Effector memory CD4-positive, alpha-beta T cell (primary cell): ENCODE results near the gene USP48.

ENCODE experiments used
- DNase-seq, 3 donors: peaks; one replicate each; pipeline ENCODE4 v3.0.0-alpha.2; 2020
- H3K27ac ChIP-seq: 2 replicates; pipeline ENCODE4 v1.7.0; 2013; ENCODE audit warnings: mild to moderate bottlenecking, low read length, moderate library complexity; ENCODE audit not compliant: insufficient read depth, poor library complexity, severe bottlenecking
- H3K27me3 ChIP-seq: replicated peaks from 2 replicates; pipeline ENCODE4 v1.7.0; 2013; ENCODE audit warnings: mild to moderate bottlenecking, low read length; ENCODE audit not compliant: insufficient read depth, control insufficient read depth, poor library complexity, severe bottlenecking
- H3K36me3 ChIP-seq: 2 replicates; pipeline ENCODE4 v1.7.0; 2013; ENCODE audit warnings: mild to moderate bottlenecking, low read length, moderate library complexity; ENCODE audit not compliant: control insufficient read depth, insufficient read depth
- H3K4me1 ChIP-seq: 2 replicates; pipeline ENCODE4 v1.7.0; 2013; ENCODE audit warnings: low read length, mild to moderate bottlenecking; ENCODE audit not compliant: control insufficient read depth, insufficient read depth, poor library complexity, severe bottlenecking
- H3K4me3 ChIP-seq: 2 replicates; pipeline ENCODE4 v1.7.0; 2013; ENCODE audit warnings: low read length, low read depth, mild to moderate bottlenecking; ENCODE audit not compliant: insufficient read depth, poor library complexity, severe bottlenecking
- H3K9me3 ChIP-seq: 2 replicates; pipeline ENCODE4 v1.7.0; 2013; ENCODE audit warnings: mild to moderate bottlenecking, low read length, moderate library complexity; ENCODE audit not compliant: control insufficient read depth

USP48 gene

GRCh38 chr1:21671915-21672314 lies 111.0 kb downstream of the USP48 start:
- DNase-seq = no peak
- Histone ChIP-seq H3K36me3 (no peaks in the 10 kb centered on the region), H3K27ac (no peak overlapping the region), H3K9me3 (no peaks in the 10 kb centered on the region), H3K4me3 (no peak overlapping the region), H3K27me3 (peaks cover 18% of the 10 kb centered on the region), H3K4me1 (peaks cover 17% of the 10 kb centered on the region)

DNA sequence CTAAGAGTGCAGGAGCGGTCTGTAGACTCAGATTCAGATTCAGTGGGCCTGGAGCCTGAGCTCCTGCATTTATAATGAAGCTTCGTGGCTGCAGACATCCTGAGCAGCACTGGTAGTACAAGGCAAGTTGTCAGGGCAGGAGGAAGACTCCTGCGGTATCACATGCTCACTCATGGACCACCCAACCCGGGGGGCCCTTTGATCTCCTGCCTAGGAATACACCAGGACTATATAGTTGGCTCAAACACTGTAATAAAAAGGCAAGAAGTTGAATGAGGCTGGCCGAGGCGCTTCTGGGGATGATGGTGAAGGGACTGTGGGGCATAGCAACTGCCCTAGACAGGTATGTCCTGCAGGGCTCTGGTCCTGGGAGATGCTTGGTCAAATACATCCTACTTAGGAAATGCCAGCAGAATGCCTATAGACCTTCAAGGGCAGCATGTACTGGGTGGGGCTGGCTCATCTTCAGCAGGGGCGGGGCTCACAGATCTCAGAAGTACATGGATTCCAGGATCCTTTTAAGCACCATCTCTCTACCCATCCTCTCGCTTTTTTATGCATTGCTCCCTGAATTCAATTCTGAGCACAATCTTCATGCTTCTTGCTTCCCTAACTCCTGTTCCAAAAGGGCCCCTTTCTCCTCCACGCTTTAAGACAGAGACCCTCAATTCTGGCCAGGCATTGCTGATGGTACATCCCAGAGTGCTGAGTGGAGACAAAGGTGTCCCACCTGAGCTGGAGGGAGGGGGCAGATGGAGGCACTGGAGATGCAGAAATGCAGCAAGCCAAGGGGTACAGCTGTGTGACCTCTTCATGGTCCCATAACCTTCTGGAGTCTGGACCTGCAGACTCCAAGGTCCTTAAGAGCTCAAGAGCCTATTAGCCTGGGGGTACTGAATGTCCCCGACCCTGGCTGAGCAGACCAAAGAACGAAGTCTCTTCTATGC lies 111.7 kb downstream of the USP48 start:
- Histone ChIP-seq H3K27ac (no peak overlapping the region), H3K27me3 (peaks cover 18% of the 10 kb centered on the region), H3K36me3 (no peaks in the 10 kb centered on the region), H3K9me3 (no peaks in the 10 kb centered on the region), H3K4me1 (peaks cover 17% of the 10 kb centered on the region), H3K4me3 (no peak overlapping the region)
- no peak for DNase-seq

- Histone ChIP-seq H3K4me3 (peak overlapping the region; percentile 50), H3K27me3 (peaks cover 18% of the 10 kb centered on the region), H3K27ac (no peak overlapping the region), H3K9me3 (no peaks in the 10 kb centered on the region), H3K4me1 (peaks cover 17% of the 10 kb centered on the region), H3K36me3 (no peaks in the 10 kb centered on the region)
- DNase-seq = no peak
Observed at GRCh38 chr1:21670059-21670881, 112.7 kb downstream of the USP48 start.

DNA sequence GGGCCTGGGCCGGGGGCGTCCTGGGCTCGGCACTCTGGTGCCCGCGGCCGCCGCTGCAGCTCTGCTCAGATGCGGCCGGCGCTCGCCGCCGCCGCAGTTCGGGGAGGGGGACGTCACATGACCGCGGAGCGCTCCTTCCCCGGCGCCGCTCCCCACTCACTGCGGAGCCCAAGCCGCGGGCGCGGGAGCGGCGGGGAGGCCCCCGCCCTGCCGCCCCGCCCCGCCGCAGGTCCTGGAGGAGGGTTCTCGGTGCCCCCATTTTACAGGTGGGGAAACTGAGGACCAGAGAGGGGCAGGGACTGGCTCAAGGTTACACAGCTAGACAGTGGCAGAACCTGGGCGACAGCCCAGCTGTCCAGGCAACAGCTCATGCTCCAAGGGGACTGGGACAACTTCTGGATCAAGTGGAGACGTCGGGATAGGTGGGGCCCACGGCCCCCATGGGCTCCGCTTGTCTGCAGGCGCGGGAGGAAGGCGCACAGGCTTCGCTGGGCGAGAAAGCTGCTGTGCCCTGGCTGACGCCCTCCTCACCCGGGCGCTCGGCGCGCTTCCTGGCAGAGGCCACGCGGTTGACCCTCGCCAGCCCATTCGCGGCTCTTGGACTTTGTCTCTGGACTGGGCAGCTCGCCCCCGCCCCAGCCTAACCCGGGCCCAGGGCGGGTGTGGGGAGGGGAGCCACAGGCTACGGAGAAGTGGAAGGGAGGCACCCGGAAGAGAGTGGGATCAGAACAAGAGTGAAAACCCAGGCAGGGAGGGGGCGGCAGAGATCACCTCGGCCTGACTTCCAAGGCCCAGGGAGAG lies 113.5 kb downstream of the USP48 start, which contains the start of gene RAP1GAP:
RAP1GAP (minus strand) TSS at position 100 of the 801 bp plus-strand sequence. CDS start 49,325 bp downstream, outside the sequence.
- Histone ChIP-seq H3K4me1 (peaks cover 17% of the 10 kb centered on the region), H3K36me3 (no peaks in the 10 kb centered on the region), H3K4me3 (peak within 1 kb of the TSS; percentile 50), H3K27me3 (peaks cover 18% of the 10 kb centered on the region), H3K9me3 (no peaks in the 10 kb centered on the region), H3K27ac (no peak within 1 kb of the TSS)
- DNase-seq = peak in 1 of 3 donors; percentile 17

DNA sequence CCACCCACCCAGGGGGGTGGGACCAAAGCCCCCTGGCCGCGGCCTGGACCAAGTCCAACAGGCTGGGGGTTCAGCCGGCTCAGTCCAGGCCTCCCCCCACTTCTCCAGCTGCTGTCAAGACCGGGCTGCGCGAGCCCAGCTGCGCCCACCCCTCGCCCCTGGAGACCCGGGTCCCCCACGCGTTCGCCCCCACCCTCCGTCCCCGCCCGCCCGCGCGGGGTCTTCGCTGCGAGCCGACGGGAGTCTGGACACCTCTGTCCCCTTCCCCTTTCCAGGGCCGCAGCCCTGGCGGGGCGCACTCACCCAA lies 114.0 kb downstream of the USP48 start:
- no peak for DNase-seq
- Histone ChIP-seq H3K36me3 (no peaks in the 10 kb centered on the region), H3K4me1 (peaks cover 17% of the 10 kb centered on the region), H3K9me3 (no peaks in the 10 kb centered on the region), H3K4me3 (peak overlapping the region; percentile 50), H3K27ac (no peak overlapping the region), H3K27me3 (peaks cover 18% of the 10 kb centered on the region)

GRCh38 chr1:21668232-21668950 lies 114.6 kb downstream of the USP48 start:
- peaks cover 18% of the 10 kb centered on the region for H3K27me3 ChIP-seq
- no peak for DNase-seq
- H3K9me3 ChIP-seq = no peaks in the 10 kb centered on the region
- H3K4me1 ChIP-seq = peaks cover 17% of the 10 kb centered on the region
- H3K4me3 ChIP-seq = peak overlapping the region; percentile 50
- no peaks in the 10 kb centered on the region for H3K36me3 ChIP-seq
- H3K27ac ChIP-seq = no peak overlapping the region

GRCh38 chr1:21667348-21668231 lies 115.4 kb downstream of the USP48 start:
- peaks cover 17% of the 10 kb centered on the region for H3K4me1 ChIP-seq
- H3K36me3 ChIP-seq = no peaks in the 10 kb centered on the region
- H3K27me3 ChIP-seq = peaks cover 18% of the 10 kb centered on the region
- no peak overlapping the region for H3K27ac ChIP-seq
- no peaks in the 10 kb centered on the region for H3K9me3 ChIP-seq
- H3K4me3 ChIP-seq = no peak overlapping the region
- no peak for DNase-seq

DNA sequence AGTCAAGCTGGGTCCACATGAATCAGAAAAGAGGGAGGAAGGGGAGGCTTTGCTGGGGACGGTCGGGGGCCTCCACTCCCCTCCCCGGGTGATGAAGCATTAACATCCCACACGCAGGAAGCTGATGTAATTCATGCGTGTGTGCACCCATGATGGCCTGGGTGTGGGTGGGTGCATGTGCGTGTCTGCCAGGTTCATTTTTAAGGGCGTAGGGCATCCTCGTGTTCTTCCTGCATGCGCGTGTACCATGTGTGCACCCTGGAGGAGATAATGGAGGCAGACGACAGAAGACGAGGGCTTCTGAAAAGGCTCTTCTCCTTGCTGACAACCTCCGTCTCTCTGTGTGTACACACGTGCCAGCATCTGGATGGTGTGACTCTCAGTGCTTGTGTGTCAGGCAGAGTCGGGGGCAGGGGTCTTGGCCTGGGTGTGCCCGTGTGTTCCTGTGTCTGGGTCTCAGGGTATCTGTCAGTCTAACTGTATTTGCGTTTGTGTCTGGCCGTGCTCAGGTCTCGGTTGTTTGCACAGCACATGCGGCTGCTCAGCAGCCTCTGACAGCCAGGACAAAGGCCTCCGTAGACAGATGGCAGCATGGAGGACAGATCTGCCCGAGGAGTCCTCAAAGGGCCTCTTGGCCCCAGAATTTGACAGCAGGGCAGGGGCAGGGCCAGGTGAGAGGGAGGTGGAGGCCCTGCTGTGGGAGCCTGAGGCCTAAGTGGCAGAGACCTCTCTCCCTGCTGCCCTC lies 116.2 kb downstream of the USP48 start:
- H3K4me3 ChIP-seq = no peak overlapping the region
- H3K9me3 ChIP-seq = no peaks in the 10 kb centered on the region
- H3K4me1 ChIP-seq = peaks cover 17% of the 10 kb centered on the region
- no peak for DNase-seq
- H3K36me3 ChIP-seq = no peaks in the 10 kb centered on the region
- no peak overlapping the region for H3K27ac ChIP-seq
- peaks cover 18% of the 10 kb centered on the region for H3K27me3 ChIP-seq
